WI38 (cell line): ENCODE data around the gene TMPRSS11B.

ENCODE experiments used
- H3K4me3 ChIP-seq: 2 replicates; pipeline ENCODE4 v1.5.1; 2011; ENCODE audit warnings: low read depth, mild to moderate bottlenecking, control low read depth, low read length
- TF ChIP-seq, protein P1 (sequence below): IDR thresholded peaks from 2 replicates; pipeline ENCODE4 v1.5.1; 2012; ENCODE audit warnings: low read depth, mild to moderate bottlenecking, control low read depth, low read length

Gene TMPRSS11B

DNA sequence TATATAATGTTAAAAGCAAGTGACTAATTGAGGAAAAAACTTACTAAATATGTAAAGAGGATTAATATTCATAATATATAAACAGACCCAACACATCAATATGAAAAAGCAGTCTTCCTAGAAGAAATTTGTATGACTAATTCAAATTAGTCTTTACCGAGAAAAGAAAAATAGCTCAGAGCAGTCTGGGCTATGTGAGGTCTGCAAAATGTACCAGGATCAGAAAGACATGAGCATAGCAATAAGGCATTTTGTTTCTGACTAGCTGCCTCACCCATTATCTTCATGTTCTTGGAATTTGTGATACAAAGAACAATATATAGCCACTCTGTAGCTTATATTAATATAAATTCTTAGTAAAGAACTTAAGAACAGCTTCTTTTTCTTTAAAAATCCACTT, 13.7 kb upstream of the TMPRSS11B start:
- H3K4me3 ChIP-seq = no peak overlapping the region
- TF ChIP-seq, protein P1, sequence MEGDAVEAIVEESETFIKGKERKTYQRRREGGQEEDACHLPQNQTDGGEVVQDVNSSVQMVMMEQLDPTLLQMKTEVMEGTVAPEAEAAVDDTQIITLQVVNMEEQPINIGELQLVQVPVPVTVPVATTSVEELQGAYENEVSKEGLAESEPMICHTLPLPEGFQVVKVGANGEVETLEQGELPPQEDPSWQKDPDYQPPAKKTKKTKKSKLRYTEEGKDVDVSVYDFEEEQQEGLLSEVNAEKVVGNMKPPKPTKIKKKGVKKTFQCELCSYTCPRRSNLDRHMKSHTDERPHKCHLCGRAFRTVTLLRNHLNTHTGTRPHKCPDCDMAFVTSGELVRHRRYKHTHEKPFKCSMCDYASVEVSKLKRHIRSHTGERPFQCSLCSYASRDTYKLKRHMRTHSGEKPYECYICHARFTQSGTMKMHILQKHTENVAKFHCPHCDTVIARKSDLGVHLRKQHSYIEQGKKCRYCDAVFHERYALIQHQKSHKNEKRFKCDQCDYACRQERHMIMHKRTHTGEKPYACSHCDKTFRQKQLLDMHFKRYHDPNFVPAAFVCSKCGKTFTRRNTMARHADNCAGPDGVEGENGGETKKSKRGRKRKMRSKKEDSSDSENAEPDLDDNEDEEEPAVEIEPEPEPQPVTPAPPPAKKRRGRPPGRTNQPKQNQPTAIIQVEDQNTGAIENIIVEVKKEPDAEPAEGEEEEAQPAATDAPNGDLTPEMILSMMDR = no peak

DNA sequence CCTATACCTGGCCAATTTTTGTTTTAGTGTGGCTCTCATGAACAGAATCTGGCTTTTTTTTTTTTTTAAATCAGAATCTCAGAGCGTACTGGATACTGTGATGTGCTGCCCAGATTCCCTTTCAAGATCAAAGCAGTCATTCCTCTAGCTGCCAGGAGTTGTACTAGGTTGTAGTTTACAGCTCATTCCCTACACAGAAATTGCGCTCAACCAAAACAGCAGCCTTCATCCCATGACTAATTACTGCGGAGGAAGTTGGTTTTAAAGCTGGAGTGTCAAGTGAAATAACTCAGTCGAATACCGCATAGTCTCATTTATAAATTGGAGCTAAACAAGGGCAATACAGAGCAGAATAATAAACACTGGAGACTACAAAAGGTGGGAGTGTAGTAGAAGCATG, 12.2 kb upstream of the TMPRSS11B start:
- no peak overlapping the region for H3K4me3 ChIP-seq
- TF ChIP-seq, protein P1 = no peak

DNA sequence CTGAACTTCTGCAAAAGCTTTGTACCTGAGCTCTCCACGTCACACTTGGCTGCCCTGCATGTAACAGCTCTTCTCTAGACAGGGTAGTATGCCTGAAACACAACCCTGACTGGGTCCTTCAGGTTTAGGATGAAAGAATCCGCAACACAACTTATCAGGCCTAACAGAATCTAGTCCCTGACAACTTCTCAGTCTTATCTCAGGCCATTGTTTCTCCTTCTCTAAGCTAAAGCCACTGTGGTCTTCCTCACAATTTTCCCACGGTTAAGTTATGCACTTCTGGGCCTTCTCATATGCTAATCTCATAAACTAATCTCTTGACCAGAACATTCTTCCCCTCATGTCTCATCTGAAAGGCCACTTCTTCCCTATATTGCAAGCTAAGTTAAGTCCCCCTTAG, 10.8 kb upstream of the TMPRSS11B start:
- H3K4me3 ChIP-seq = no peak overlapping the region
- TF ChIP-seq, protein P1 = no peak

DNA sequence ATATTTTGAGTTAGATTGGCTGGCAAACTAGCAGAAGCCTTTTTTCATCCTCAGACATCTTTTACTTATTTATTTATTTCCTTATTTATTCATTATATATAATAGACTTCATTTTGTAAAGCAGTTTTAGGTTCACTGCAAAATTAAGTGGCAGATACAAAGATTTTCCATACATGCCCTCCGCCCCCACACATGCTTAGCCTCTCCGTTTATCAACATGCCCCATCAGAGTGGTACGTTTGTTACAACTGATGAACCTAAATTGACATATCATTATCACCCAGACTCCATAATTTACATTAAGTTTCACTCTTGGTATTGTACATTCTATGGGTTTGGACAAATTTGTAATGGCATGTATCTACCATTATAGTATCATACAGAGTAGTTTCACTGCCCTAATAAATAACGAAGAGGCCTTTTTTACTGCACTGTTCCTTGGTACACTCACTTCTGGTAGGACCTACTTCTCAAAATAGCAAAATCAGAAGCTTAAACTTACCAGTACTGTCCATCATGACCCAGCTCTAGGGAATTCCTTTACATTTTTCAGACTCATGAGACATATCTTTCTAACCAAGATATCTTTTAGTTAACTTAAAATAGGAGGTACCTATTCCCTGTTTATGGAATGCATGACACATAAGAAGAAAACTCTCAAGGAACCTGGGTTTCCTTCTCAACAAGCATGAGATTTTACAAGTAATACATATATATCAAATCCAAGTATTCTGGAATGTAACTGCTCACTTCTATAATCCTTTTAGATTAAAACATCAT, 4.8 kb upstream of the TMPRSS11B start:
- no peak overlapping the region for H3K4me3 ChIP-seq
- TF ChIP-seq, protein P1 = no peak

DNA sequence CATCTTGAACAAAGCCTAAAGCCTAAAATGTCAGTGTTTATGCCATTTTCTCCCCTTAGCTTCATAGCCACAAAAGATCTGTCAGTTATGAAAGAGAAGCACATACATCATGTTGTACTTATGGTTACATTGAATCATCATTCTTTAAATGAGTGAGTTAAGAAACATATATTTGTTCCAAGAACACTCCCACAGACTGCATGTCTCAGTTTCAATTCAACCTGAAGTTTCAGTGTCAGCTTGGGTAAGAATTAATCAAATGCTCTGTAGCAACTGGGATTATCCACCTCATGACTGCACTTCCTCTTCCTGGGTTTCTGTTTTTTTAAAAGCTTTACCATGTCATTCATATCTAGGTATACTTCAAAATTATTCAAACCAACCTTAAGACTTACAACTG, 3.9 kb upstream of the TMPRSS11B start:
- TF ChIP-seq, protein P1 = no peak

DNA sequence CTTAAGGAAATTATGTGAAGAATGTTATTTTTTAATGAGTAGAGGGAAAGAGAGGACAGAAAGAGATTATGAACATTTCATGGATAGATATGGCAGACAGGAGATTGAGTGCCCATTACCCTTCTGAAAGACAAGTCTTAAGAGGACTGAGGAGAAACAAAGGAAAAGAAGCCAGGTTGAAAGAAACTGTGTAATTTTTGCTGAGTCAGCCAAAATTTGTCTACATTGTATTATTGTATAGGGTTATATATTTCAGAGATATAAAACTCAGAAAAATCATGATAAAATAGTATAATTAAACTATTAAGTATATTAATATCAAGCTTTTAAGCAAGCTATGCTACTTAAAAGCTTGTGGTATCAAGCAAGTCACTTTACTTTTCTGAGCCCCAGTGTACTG, 4.9 kb downstream of the TMPRSS11B start:
- H3K4me3 ChIP-seq = no peak overlapping the region
- TF ChIP-seq, protein P1 = no peak

More for the DNA sequence above, 3.9 kb upstream of the TMPRSS11B start:
- no peak overlapping the region for H3K4me3 ChIP-seq

DNA sequence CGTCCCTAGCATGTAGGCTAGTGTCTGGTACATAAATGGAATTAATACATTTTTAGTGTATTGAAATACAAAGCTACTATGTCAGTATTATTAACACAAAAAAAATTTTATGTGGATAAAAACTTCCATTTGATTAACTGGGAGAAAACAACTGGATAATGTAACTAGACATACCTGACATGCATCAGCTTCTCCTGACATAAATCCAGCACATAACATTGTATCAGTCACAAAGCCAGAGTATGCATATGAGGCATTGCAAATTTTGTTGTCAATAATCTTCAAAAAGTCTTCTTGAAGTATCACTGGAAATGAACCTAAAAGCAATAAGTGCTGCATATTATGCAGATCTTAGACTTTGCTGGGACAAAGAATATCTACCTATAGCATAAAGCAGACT, 16.9 kb downstream of the TMPRSS11B start:
- TF ChIP-seq, protein P1 = no peak
- no peak overlapping the region for H3K4me3 ChIP-seq
